Left renal pelvis (tissue), 4 donors: Measurements from ENCODE around the gene ZIC4. TPM values are rescaled to one million over a fixed set of nuclear protein-coding genes. Genes with fewer than 3 reads are reported as not detected.

Source experiments
- DNase-seq, 4 donors: peaks; one replicate each; pipeline ENCODE4 v3.0.0-alpha.2; 2013; ENCODE audit warnings: low read depth in 4 of 4, low spot score in 3 of 4
- polyA plus RNA-seq, 4 donors: library from polyadenylated mRNA; unstranded; fragments of 120-200 nt; gene quantifications; one replicate each; pipeline ENCODE4 v1.2.1, GENCODE V29; 2013; ENCODE audit not compliant: insufficient read length in 4 of 4

Gene ZIC4
- polyA plus RNA-seq, 4 donors: 0.16 to 0.42 (median 0.26) TPM; not detected in 1

DNA sequence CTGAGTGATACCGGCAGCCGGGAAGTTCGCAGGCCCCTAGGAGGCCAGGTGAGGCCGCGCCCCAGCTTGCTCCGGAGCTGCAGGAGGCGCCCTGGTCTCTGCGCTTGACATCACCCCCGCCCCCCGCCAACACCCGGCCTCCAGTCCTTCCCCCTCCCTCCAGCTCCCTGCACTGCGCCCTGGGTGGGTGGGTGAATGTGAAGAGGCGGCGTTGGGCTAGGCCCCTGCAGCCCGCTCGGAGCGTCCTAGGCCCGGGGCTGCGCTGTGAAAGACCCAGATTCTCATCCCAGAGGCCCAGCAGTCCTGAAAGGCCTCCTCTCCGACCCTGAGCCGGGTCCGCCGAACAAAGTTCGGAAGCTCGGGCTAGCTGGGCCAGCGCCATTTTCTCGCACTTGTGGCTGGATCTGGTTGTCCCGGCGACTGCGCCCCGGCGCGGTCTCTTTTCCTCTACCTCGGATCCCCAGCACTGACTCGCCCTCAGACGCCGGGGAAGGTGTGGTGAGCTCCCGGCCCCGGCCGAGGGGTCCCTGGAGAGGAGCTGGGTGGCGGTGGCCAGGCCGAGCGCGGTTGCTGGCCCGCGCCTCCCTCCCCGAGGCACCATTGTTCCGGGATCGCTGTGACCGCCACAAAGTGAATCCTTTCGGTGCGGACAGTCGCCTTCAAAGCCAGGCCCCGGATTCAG is 12.9 kb downstream of the ZIC4 start:
- no peak for DNase-seq

DNA sequence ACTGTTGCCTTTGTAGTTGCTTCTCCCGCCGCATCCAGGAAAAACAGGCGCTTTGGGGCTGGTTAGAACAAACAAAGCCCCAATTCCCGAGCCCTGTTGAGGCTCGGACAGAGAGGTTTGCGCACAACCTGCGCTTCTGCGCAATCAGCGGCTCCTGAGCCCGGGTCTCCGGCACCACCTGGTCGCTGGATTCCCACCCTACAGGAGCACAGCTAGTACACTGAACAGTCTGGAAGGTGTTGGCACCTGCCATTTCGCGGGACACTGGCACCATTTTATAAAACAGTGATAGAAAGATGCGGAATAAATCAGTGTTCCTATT is 13.8 kb downstream of the ZIC4 start:
- DNase-seq: no peak

DNA sequence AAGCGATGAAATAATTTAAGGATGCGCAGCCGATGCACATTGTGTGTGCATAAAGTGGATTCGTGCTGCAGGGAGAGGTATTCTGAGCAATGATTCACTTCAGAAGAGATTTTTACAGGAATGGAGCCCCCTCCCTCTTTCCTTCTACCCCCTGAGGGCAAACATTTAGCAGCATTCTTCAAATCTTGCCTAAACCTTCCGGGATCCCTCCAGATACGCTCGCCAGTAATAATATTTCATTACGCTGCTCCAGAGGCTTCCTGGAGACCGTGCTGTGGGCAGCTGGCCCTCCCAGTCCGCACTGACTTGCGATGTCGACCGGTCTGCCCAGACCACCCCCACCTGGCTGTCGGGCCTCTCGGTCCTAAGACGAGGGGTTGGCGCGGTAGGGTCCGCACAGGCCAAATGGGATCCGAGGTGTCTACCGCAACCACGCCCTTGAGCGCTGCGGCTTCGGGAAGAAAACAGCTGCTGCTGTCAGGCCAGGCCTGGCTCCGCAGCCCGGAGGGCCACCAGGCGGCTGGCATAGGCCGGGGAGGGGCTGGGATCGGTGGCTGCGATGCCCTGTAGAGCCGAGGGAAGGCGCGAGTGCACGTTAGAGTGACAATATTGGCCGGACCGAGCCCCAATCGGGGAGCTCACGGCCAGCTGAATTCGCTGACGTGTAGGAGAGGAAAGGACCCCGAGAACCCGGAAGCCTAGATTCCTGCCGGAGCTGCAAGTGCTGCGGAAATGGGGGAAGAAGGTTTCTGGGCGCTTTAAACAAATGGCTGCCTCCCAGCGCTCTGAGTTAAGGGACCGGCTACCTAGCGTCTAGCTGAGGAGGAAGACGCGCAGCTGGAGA is 14.3 kb downstream of the ZIC4 start:
- no peak for DNase-seq

DNA sequence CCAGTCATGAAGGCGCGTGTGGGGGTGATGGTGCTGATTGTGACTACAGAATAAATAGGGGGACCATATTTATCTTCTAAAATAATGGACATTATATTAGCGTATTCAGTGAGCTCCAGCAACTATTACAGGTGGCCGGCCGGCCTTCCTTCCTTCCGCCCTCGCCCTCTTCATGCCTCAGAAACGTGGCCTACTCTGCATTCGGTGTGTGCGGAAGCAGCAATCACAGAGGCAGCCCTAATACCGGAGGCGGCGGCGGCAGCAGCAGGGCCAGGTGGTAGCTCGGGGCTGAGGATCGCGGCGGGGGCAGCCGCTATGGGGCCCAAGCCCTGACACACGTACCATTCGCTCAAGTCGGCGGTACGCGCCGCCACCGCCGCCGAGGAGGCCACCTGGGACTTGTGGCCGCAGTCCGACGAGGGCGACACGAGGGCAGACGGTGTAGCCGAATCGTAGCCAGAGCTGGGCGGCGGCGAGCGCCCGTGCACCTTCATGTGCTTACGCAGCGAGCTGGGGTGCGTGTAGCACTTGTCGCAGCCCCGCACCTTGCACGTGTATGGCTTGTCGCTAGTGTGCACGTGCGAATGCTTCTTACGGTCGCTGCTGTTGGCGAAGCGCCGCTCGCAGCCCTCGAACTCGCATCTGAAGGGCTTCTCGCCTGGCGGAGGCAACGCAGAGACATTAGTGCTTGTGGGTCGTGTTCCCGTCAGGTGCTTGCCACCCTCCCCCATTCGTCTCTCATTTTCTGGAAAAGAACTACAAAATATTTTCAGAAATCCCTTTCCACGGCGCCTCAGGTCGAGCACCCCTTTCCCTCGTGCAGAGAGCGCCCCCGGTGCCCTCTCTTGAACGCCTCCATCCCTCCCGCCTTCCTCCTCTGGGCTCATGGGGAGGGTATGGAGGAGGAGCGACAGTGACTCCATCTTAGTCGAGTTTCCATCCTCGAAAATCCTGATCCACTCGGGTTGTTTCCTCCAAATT is 15.5 kb downstream of the ZIC4 start:
- no peak for DNase-seq

GRCh38 chr3:147389717-147390116 is 16.6 kb downstream of the ZIC4 start:
- DNase-seq: no peak

GRCh38 chr3:147388700-147389580 is 17.4 kb downstream of the ZIC4 start:
- DNase-seq: no peak

DNA sequence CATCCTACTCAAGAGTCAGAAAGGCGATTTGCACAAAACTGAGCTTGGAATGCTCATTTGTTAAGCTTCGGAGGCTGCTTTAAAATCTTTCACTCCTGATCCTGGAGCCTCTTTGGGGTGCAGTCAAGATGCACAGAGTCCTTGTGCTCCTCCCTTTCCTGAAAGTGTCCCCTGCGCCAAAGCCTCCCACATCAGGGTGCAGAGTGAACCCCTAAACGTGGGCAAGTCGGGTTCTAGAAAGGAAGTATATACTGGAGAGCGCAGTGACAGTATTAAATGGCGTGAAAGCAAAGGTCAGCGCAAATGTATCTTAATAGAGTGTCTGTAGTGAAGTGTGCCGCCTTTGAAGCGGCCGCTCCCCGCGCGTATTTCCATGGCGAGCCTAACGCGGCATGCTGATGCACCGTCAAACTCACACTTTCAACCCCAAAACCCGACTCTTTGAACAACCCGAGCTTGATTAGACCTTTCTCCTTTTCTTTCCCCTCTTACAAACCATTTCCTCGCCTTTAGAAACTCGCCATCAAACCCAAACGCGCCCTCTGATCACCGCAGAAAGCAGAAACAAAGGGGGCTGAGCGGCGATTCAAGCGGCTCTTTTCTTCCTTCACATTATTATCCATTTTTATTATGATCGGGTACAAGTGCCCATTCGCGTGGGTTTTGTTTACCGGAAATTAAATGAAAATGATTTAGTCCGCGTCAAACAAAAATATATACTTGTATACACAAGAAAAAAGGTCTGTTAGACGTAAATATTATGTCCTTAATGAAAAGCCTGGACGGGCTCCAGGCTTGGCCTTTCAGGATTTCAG is 18.3 kb downstream of the ZIC4 start:
- DNase-seq: no peak

- DNase-seq: no peak
Measured at GRCh38 chr3:147387291-147387884, 19.0 kb downstream of the ZIC4 start.

- no peak for DNase-seq
Measured at GRCh38 chr3:147385059-147386012, 21.0 kb downstream of the ZIC4 start.

GRCh38 chr3:147384210-147385058 is 21.9 kb downstream of the ZIC4 start:
- no peak for DNase-seq

GRCh38 chr3:147383617-147384016 is 22.7 kb downstream of the ZIC4 start:
- no peak for DNase-seq

GRCh38 chr3:147381596-147381995 is 24.7 kb downstream of the ZIC4 start:
- DNase-seq: no peak

- DNase-seq: no peak
Measured at GRCh38 chr3:147380977-147381376, 25.4 kb downstream of the ZIC4 start.

DNA sequence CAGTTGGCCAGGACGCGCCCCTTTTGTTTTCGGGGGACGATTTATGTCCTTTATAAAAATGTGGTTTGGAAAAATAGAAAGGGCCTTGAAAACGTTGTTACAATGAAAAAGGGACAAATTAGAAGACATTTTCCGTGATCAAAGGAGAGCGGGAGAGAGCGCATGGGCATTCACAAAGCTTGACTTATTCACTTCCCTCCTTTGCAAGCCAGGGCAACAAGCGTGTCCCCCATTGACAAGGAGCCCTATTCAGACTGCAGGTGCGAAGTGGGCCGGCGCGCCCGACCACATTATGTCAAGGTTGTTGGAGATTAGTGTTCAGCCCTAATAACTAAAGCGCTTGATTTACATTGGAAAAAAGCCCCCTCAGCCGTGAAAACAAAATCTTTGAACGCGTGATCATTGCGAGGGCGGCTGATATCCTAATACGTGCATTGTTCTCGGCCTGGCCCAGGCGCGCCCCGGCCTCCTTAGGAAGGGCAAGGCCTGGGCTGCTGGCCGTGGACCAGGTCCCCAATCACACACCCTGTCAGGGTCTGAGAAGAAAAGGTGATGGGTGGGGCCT is 25.9 kb downstream of the ZIC4 start:
- DNase-seq: no peak

GRCh38 chr3:147379651-147380050 is 26.7 kb downstream of the ZIC4 start:
- DNase-seq: no peak
